ENCODE results near the gene SORBS2. TPM values are rescaled to one million over a fixed set of nuclear protein-coding genes. Genes with fewer than 3 reads are reported as not detected.

The SORBS2 gene
- total RNA-seq, 1 experiment from 2014 or later: 44.5 TPM

- H3K27me3 Mint-ChIP-seq (ENCODE audit: low read depth): no peaks in the 10 kb centered on the region
- ChIA-PET POLR2A (no interaction called here), CTCF (no interaction called here)
- H3K36me3 Mint-ChIP-seq: no peaks in the 10 kb centered on the region
- H3K4me1 Mint-ChIP-seq: peaks cover 40% of the 10 kb centered on the region
- ATAC-seq (no peak), DNase-seq (ENCODE audit: low spot score) (no peak)
- TF ChIP-seq EMX1 (CRISPR knock-in tag; IDR thresholded peaks at IDR 0.05) (no peak), NFATC4 (CRISPR knock-in tag; IDR thresholded peaks at IDR 0.05) (no peak), ZNF512 (CRISPR knock-in tag; IDR thresholded peaks at IDR 0.05; ENCODE audit: borderline replicate concordance) (no peak), SMAD4 (CRISPR knock-in tag; IDR thresholded peaks at IDR 0.05) (no peak), ATF3 (CRISPR knock-in tag; conservative IDR thresholded peaks at IDR 0.05) (no peak), GTF2I (CRISPR knock-in tag; conservative IDR thresholded peaks at IDR 0.05) (no peak), FOXP1 (CRISPR knock-in tag; IDR thresholded peaks at IDR 0.05; ENCODE audit: borderline replicate concordance) (no peak), TEAD4 (CRISPR knock-in tag; IDR thresholded peaks at IDR 0.05) (no peak), TP53 (CRISPR knock-in tag; IDR thresholded peaks at IDR 0.05) (no peak), PRRX2 (CRISPR knock-in tag; IDR thresholded peaks at IDR 0.05) (no peak), IRF2 (CRISPR knock-in tag; IDR thresholded peaks at IDR 0.05; ENCODE audit: borderline replicate concordance, low read depth) (no peak), ZNF423 (CRISPR knock-in tag; IDR thresholded peaks at IDR 0.05) (no peak), SP1 (CRISPR knock-in tag; conservative IDR thresholded peaks at IDR 0.05) (no peak), ZNF532 (CRISPR knock-in tag; IDR thresholded peaks at IDR 0.05; ENCODE audit: borderline replicate concordance) (no peak), ZNF671 (CRISPR knock-in tag; IDR thresholded peaks at IDR 0.05) (no peak), SMAD3 (CRISPR knock-in tag; IDR thresholded peaks at IDR 0.05; ENCODE audit: borderline replicate concordance) (no peak), MXD4 (CRISPR knock-in tag; IDR thresholded peaks at IDR 0.05; ENCODE audit: borderline replicate concordance) (no peak)
- TF ChIP-seq, protein P1, sequence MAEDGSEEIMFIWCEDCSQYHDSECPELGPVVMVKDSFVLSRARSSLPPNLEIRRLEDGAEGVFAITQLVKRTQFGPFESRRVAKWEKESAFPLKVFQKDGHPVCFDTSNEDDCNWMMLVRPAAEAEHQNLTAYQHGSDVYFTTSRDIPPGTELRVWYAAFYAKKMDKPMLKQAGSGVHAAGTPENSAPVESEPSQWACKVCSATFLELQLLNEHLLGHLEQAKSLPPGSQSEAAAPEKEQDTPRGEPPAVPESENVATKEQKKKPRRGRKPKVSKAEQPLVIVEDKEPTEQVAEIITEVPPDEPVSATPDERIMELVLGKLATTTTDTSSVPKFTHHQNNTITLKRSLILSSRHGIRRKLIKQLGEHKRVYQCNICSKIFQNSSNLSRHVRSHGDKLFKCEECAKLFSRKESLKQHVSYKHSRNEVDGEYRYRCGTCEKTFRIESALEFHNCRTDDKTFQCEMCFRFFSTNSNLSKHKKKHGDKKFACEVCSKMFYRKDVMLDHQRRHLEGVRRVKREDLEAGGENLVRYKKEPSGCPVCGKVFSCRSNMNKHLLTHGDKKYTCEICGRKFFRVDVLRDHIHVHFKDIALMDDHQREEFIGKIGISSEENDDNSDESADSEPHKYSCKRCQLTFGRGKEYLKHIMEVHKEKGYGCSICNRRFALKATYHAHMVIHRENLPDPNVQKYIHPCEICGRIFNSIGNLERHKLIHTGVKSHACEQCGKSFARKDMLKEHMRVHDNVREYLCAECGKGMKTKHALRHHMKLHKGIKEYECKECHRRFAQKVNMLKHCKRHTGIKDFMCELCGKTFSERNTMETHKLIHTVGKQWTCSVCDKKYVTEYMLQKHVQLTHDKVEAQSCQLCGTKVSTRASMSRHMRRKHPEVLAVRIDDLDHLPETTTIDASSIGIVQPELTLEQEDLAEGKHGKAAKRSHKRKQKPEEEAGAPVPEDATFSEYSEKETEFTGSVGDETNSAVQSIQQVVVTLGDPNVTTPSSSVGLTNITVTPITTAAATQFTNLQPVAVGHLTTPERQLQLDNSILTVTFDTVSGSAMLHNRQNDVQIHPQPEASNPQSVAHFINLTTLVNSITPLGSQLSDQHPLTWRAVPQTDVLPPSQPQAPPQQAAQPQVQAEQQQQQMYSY (CRISPR knock-in tag; IDR thresholded peaks at IDR 0.05): no peak
- TF ChIP-seq, protein P2, sequence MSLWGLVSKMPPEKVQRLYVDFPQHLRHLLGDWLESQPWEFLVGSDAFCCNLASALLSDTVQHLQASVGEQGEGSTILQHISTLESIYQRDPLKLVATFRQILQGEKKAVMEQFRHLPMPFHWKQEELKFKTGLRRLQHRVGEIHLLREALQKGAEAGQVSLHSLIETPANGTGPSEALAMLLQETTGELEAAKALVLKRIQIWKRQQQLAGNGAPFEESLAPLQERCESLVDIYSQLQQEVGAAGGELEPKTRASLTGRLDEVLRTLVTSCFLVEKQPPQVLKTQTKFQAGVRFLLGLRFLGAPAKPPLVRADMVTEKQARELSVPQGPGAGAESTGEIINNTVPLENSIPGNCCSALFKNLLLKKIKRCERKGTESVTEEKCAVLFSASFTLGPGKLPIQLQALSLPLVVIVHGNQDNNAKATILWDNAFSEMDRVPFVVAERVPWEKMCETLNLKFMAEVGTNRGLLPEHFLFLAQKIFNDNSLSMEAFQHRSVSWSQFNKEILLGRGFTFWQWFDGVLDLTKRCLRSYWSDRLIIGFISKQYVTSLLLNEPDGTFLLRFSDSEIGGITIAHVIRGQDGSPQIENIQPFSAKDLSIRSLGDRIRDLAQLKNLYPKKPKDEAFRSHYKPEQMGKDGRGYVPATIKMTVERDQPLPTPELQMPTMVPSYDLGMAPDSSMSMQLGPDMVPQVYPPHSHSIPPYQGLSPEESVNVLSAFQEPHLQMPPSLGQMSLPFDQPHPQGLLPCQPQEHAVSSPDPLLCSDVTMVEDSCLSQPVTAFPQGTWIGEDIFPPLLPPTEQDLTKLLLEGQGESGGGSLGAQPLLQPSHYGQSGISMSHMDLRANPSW (CRISPR knock-in tag; conservative IDR thresholded peaks at IDR 0.05; ENCODE audit: low read depth): no peak
- H3K27ac Mint-ChIP-seq: no peak overlapping the region
- H3K4me3 Mint-ChIP-seq: no peak overlapping the region
- peaks cover 6% of the 10 kb centered on the region; the same call in 1 of the 2 replicates for H3K9me3 Mint-ChIP-seq
Observed at GRCh38 chr4:185782523-185782922, 29.5 kb downstream of the SORBS2 start.

Measured in WTC11 (cell line).